HG02642 (cell line): ENCODE measurements around the gene PDZRN4.

ENCODE experiments used
- ATAC-seq: cut with Tn5 transposase; IDR thresholded peaks from one replicate; pipeline ENCODE4 v1.9.1; 2021; ENCODE audit warnings: mild to moderate bottlenecking; ENCODE audit not compliant: unreplicated experiment, poor library complexity

PDZRN4 gene

GRCh38 chr12:41344776-41345470, 156.8 kb downstream of the PDZRN4 start:
- no peak for ATAC-seq

- no peak for ATAC-seq
These were observed 160.1 kb downstream of the PDZRN4 start for GRCh38 chr12:41348198-41348597.

GRCh38 chr12:41356181-41356580, 168.1 kb downstream of the PDZRN4 start:
- no peak for ATAC-seq

- no peak for ATAC-seq
These were observed 173.6 kb downstream of the PDZRN4 start for GRCh38 chr12:41361738-41362137.

- ATAC-seq = no peak
These were observed 174.4 kb downstream of the PDZRN4 start for GRCh38 chr12:41362510-41362909.

- no peak for ATAC-seq
These were observed 174.8 kb downstream of the PDZRN4 start for GRCh38 chr12:41362931-41363330.

GRCh38 chr12:41364211-41364610, 176.1 kb downstream of the PDZRN4 start:
- ATAC-seq = no peak

- no peak for ATAC-seq
These were observed 177.6 kb downstream of the PDZRN4 start for GRCh38 chr12:41365653-41366171.

GRCh38 chr12:41367726-41368405, 179.7 kb downstream of the PDZRN4 start:
- no peak for ATAC-seq

GRCh38 chr12:41380878-41381277, 192.8 kb downstream of the PDZRN4 start:
- ATAC-seq = no peak

- ATAC-seq = no peak
These were observed 214.7 kb downstream of the PDZRN4 start for GRCh38 chr12:41402801-41403200.

- ATAC-seq = no peak
These were observed 219.2 kb downstream of the PDZRN4 start for GRCh38 chr12:41407232-41407799.

- no peak for ATAC-seq
These were observed 221.5 kb downstream of the PDZRN4 start for GRCh38 chr12:41409628-41410027.

GRCh38 chr12:41418586-41418985, 230.5 kb downstream of the PDZRN4 start:
- ATAC-seq = no peak

GRCh38 chr12:41419131-41419893, 231.2 kb downstream of the PDZRN4 start:
- no peak for ATAC-seq

GRCh38 chr12:41424651-41425050, 236.5 kb downstream of the PDZRN4 start:
- no peak for ATAC-seq

- no peak for ATAC-seq
These were observed 245.3 kb downstream of the PDZRN4 start for GRCh38 chr12:41433460-41433859.

GRCh38 chr12:41436076-41436475, 248.0 kb downstream of the PDZRN4 start:
- no peak for ATAC-seq

GRCh38 chr12:41437563-41437962, 249.4 kb downstream of the PDZRN4 start:
- ATAC-seq = no peak

GRCh38 chr12:41438854-41439541, 250.9 kb downstream of the PDZRN4 start:
- ATAC-seq = no peak
